ENCODE data around the gene TMEM91. TPM values are rescaled to one million over a fixed set of nuclear protein-coding genes. Genes with fewer than 3 reads are reported as not detected.

TMEM91 gene
- total and polyA plus RNA-seq, 9 of the 15 experiments (the other 6 are each of a cell fraction or from before 2014, with no cell fraction given) = 1.2 to 5.2 (median 2.7) TPM

GRCh38 chr19:41353466-41354342 lies 22.6 kb upstream of the TMEM91 start, which contains the start of gene TGFB1 (continued):
- TF ChIP-seq ZBTB11 (CRISPR knock-in tag; IDR thresholded peaks at IDR 0.05) = peak in 1 of 3 experiments; percentile 68; a peak in 2 of 6 replicates
- no peak for TF ChIP-seq MXI1 (IDR thresholded peaks at IDR 0.05; ENCODE audit: low read depth, low read length)
- TF ChIP-seq BACH1 (tag; IDR thresholded peaks at IDR 0.05) = no peak
- TF ChIP-seq MTF1 (CRISPR knock-in tag; IDR thresholded peaks at IDR 0.05; ENCODE audit: borderline replicate concordance) = no peak
- no peak for TF ChIP-seq PHF20 (IDR thresholded peaks at IDR 0.05; ENCODE audit: partially characterized antibody)
- TF ChIP-seq ZNF277 (CRISPR knock-in tag; IDR thresholded peaks at IDR 0.05; ENCODE audit: borderline replicate concordance) = no peak
- TF ChIP-seq DIDO1 (tag; IDR thresholded peaks at IDR 0.05; ENCODE audit: low read depth) = no peak
- no peak for TF ChIP-seq TCF15 (CRISPR knock-in tag; IDR thresholded peaks at IDR 0.05)
- TF ChIP-seq ZKSCAN8 (CRISPR knock-in tag; IDR thresholded peaks at IDR 0.05) = no peak
- TF ChIP-seq FOS (IDR thresholded peaks at IDR 0.05; ENCODE audit: extremely low read depth, insufficient read length) = no peak
- TF ChIP-seq E2F4 (CRISPR knock-in tag; IDR thresholded peaks at IDR 0.05; ENCODE audit: low read depth) = no peak
- TF ChIP-seq ZBTB8A (IDR thresholded peaks at IDR 0.05; ENCODE audit: partially characterized antibody) = no peak
- TF ChIP-seq DEAF1 (CRISPR knock-in tag; IDR thresholded peaks at IDR 0.05) = peak; percentile 29; the same call in 1 of the 2 replicates
- TF ChIP-seq ZNF584 (CRISPR knock-in tag; IDR thresholded peaks at IDR 0.05; ENCODE audit: low read depth) = no peak
- TF ChIP-seq ZNF395 (CRISPR knock-in tag; IDR thresholded peaks at IDR 0.05) = no peak; the same call in 1 of the 2 replicates
- TF ChIP-seq PTBP1 (IDR thresholded peaks at IDR 0.05; ENCODE audit: low read depth, low read length) = no peak

Measured in K562 (cell line).